CD14-positive monocyte (primary cell): ENCODE measurements around the gene C5orf58. TPM values are rescaled to one million over a fixed set of nuclear protein-coding genes. Genes with fewer than 3 reads are reported as not detected.
A peak's percentile ranks its signal among the peaks of the same experiment; 100 is the strongest.

Experiments used
- DNase-seq, 3 donors: peaks; one replicate each; pipeline ENCODE4 v3.0.0-alpha.2; 2011 to 2022
- H2AFZ ChIP-seq: 2 replicates; pipeline ENCODE4 v1.6.0; 2012; ENCODE audit warnings: mild to moderate bottlenecking, low read depth, low read length, inconsistent platforms; ENCODE audit not compliant: insufficient read depth, poor library complexity, severe bottlenecking
- H3K27ac ChIP-seq, 2 donors: 1 replicate in 1 of 2; 2 replicates in 1 of 2; pipeline ENCODE4 v1.5.1; 2012 to 2013; ENCODE audit warnings: low read length in 2 of 2, control low read depth in 1 of 2, inconsistent platforms in 1 of 2, low read depth in 1 of 2, mild to moderate bottlenecking in 1 of 2
- H3K27me3 ChIP-seq, 2 donors: one replicate each; pipeline versions ENCODE4 v1.6.0 to v1.6.1; 2011 to 2013; ENCODE audit warnings: low read length in 2 of 2; ENCODE audit not compliant: control insufficient read depth in 2 of 2, insufficient read depth in 2 of 2
- H3K36me3 ChIP-seq, 2 donors: replicated peaks in 1 of 2; 1 replicate in 1 of 2; 2 replicates in 1 of 2; pipeline versions ENCODE4 v1.5.1 to v1.6.1; 2012 to 2013; ENCODE audit warnings: low read length in 2 of 2, control low read depth in 1 of 2, inconsistent platforms in 1 of 2, mild to moderate bottlenecking in 1 of 2; ENCODE audit not compliant: insufficient read depth in 2 of 2, control insufficient read depth in 1 of 2
- H3K4me1 ChIP-seq, 2 donors: 1 replicate in 1 of 2; 2 replicates in 1 of 2; pipeline versions ENCODE4 v1.5.1 to v1.6.1; 2012 to 2013; ENCODE audit warnings: low read length in 2 of 2, control low read depth in 1 of 2, inconsistent platforms in 1 of 2, mild to moderate bottlenecking in 1 of 2, moderate library complexity in 1 of 2; ENCODE audit not compliant: insufficient read depth in 2 of 2, control insufficient read depth in 1 of 2
- H3K4me2 ChIP-seq: replicated peaks from 2 replicates; pipeline ENCODE3; 2012; ENCODE audit warnings: low read length, moderate library complexity, mild to moderate bottlenecking; ENCODE audit not compliant: poor library complexity, severe bottlenecking; ENCODE audit errors: extremely low read depth
- H3K4me3 ChIP-seq, 3 experiments: fragments of 200-600 bp in 1 of 3; sonication (generic) in 1 of 3; replicated peaks in 1 of 3; 1 replicate in 2 of 3; 2 replicates in 1 of 3; pipeline ENCODE4 v1.5.1; 2011 to 2013; ENCODE audit warnings: low read length in 3 of 3, mild to moderate bottlenecking in 3 of 3, control low read depth in 2 of 3, low read depth in 2 of 3, inconsistent platforms in 1 of 3, moderate library complexity in 1 of 3
- H3K79me2 ChIP-seq: 2 replicates; pipeline ENCODE4 v1.6.0; 2012; ENCODE audit warnings: mild to moderate bottlenecking, control low read depth, inconsistent platforms, low read length, moderate library complexity; ENCODE audit not compliant: insufficient read depth
- H3K9ac ChIP-seq: 2 replicates; pipeline ENCODE4 v1.6.0; 2017; ENCODE audit warnings: low read length, mild to moderate bottlenecking; ENCODE audit not compliant: insufficient read depth, poor library complexity, severe bottlenecking
- H3K9me3 ChIP-seq, 2 donors: replicated peaks in 1 of 2; 1 replicate in 1 of 2; 2 replicates in 1 of 2; pipeline versions ENCODE4 v1.5.1 to v1.6.1; 2012 to 2013; ENCODE audit warnings: low read length in 2 of 2, control low read depth in 1 of 2; ENCODE audit not compliant: control insufficient read depth in 1 of 2, insufficient read depth in 1 of 2
- H4K20me1 ChIP-seq: 2 replicates; pipeline ENCODE4 v1.6.0; 2012; ENCODE audit warnings: mild to moderate bottlenecking, low read length, control low read depth, moderate library complexity; ENCODE audit not compliant: insufficient read depth
- H3K27ac Mint-ChIP-seq, 7 donors: one replicate each; pipeline ENCODE4 v1.8.0; 2020; ENCODE audit warnings: mild to moderate bottlenecking in 7 of 7, mixed read lengths in 7 of 7, moderate library complexity in 6 of 7, inconsistent platforms in 2 of 7
- H3K27me3 Mint-ChIP-seq, 3 donors: one replicate each; pipeline ENCODE4 v1.8.0; 2021 to 2022; ENCODE audit warnings: low read depth in 3 of 3, mild to moderate bottlenecking in 3 of 3, mixed read lengths in 3 of 3, moderate library complexity in 3 of 3, inconsistent platforms in 1 of 3
- H3K36me3 Mint-ChIP-seq, 2 donors: one replicate each; pipeline ENCODE4 v1.8.0; 2020; ENCODE audit warnings: mixed read lengths in 2 of 2, inconsistent platforms in 1 of 2, mild to moderate bottlenecking in 1 of 2
- H3K4me1 Mint-ChIP-seq: one replicate; pipeline ENCODE4 v1.8.0; 2020; ENCODE audit warnings: mild to moderate bottlenecking, mixed read lengths
- H3K4me3 Mint-ChIP-seq, 2 donors: one replicate each; pipeline ENCODE4 v1.8.0; 2020; ENCODE audit warnings: mild to moderate bottlenecking in 2 of 2, mixed read lengths in 2 of 2, moderate library complexity in 1 of 2
- H3K9me3 Mint-ChIP-seq, 7 donors: one replicate each; pipeline ENCODE4 v1.8.0; 2020 to 2022; ENCODE audit warnings: mixed read lengths in 7 of 7, mild to moderate bottlenecking in 6 of 7, moderate library complexity in 6 of 7, inconsistent platforms in 2 of 7
- WGBS: methylation state at CpG from one replicate; pipeline ENCODE4 v1.1.5; 2013; ENCODE audit warnings: missing lambda C conversion rate; ENCODE audit not compliant: insufficient coverage; 5-methylcytosine and 5-hydroxymethylcytosine counted together
- intact Hi-C, 2 donors: fragments of 100-400 bp; cut with micrococcal nuclease; formaldehyde crosslinking; loops; one replicate each; pipeline versions ENCODE4 v1.15.0 to v1.15.1; 2023
- polyA plus RNA-seq, 3 donors: library from polyadenylated mRNA; depleted of rRNA in 1 of 3; unstranded in 2 of 3; stranded (reverse) in 1 of 3; fragments of 300-500 nt in 2 of 3; fragments of >200 nt in 1 of 3; fragmentation: Illumina TruSeq in 2 of 3; gene quantifications; 1 replicate in 2 of 3; 2 replicates in 1 of 3; pipeline ENCODE4 v1.2.3, GENCODE V29; 2012 to 2021
- TF ChIP-seq, protein P1 (sequence below): fragments of 200-600 bp; IDR thresholded peaks from one replicate; pipeline ENCODE4 v1.8.0; 2022; ENCODE audit warnings: antibody characterized with exemption, mild to moderate bottlenecking

The C5orf58 gene
- polyA plus RNA-seq, 3 donors, result 0.46 TPM; not detected in 2

DNA sequence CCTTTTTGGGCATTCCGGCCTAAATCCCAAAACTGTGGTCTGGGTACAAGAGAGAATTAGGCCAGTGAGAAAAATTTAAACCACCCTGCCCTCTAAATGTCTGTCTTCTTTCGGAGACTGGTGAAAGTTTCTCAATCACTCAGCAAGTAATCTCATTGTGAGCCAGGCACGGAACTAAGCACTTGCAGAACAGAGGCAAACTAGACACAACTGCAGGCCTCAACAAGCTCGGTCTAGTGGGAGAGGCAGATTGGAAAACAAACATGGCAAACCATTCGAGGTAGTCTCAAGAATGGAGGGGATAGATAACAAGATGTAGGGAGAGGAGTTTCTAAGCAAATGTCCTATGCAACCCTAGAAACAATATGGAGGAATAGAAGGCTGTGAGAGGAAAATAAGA is 8.9 kb upstream of the C5orf58 start:
- no peak overlapping the region for H3K4me2 ChIP-seq
- TF ChIP-seq, protein P1, sequence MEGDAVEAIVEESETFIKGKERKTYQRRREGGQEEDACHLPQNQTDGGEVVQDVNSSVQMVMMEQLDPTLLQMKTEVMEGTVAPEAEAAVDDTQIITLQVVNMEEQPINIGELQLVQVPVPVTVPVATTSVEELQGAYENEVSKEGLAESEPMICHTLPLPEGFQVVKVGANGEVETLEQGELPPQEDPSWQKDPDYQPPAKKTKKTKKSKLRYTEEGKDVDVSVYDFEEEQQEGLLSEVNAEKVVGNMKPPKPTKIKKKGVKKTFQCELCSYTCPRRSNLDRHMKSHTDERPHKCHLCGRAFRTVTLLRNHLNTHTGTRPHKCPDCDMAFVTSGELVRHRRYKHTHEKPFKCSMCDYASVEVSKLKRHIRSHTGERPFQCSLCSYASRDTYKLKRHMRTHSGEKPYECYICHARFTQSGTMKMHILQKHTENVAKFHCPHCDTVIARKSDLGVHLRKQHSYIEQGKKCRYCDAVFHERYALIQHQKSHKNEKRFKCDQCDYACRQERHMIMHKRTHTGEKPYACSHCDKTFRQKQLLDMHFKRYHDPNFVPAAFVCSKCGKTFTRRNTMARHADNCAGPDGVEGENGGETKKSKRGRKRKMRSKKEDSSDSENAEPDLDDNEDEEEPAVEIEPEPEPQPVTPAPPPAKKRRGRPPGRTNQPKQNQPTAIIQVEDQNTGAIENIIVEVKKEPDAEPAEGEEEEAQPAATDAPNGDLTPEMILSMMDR, result no peak

DNA sequence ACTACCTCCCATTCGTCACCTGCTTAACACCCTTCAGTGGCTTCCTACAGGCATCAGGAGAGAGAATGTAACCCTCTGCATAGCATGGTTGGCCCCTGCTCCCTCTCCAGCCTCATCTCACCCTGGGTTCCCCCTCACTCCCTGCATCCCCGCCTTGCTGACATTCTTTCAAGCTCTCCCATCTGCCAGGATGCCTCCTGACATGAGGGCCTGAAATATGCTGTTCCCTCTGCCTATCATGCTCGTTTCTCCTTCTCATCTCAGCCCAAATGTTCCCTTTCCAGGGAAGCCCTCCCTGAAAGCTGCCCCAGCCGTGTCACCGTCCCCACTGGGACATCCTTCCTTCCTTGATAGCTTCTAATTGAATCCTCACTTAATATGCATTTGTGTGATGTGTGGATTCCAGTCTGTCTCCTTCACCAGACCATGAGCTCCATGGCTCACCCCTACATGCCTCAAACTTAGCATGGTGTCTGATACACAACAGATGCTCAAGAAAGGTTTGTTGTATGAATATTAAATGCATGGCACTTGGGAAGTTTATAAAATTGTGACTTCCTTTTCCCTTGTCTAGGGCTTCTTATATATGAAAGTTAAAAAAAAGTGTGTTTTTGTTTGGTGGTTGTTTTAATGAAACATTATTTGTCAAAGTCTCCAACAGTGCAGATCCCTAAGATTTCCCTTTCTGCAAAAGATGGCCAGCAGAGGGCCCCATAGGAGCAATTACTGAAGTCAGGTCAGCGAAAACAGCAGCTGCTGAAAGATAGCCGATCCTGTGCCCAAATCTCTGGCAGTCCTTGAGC is 7.3 kb upstream of the C5orf58 start:
- Mint-ChIP-seq H3K4me3 (no peak overlapping the region), H3K27ac (no peak overlapping the region), H3K4me1 (peaks cover 3% of the 10 kb centered on the region), H3K27me3 (peaks cover 0 to 3% (median 0%) of the 10 kb centered on the region in 3 donors), H3K36me3 (no peaks in the 10 kb centered on the region), H3K9me3 (no peaks in the 10 kb centered on the region)
- 48% methylated on average over 4 of the region's 7 CpGs for WGBS
- peak; percentile 39 to 59 (median 55) for DNase-seq
- Histone ChIP-seq H3K9ac (no peak overlapping the region), H3K4me1 (no peaks in the 10 kb centered on the region), H3K4me3 (no peak overlapping the region), H3K9me3 (no peaks in the 10 kb centered on the region), H3K27ac (no peak overlapping the region), H3K27me3 (no peaks in the 10 kb centered on the region), H2AFZ (no peak overlapping the region), H4K20me1 (no peaks in the 10 kb centered on the region), H3K79me2 (no peaks in the 10 kb centered on the region), H3K4me2 (no peak overlapping the region), H3K36me3 (no peaks in the 10 kb centered on the region)
- TF ChIP-seq, protein P1, result peak; percentile 77
- intact Hi-C loops, result loop anchor here (1.0 to 10.0 kb wide), 5 partner anchors 112 to 409 kb away; no protein-coding TSS in a partner anchor

More for the DNA sequence above, 8.9 kb upstream of the C5orf58 start:
- H3K36me3 Mint-ChIP-seq, result no peaks in the 10 kb centered on the region
- H3K4me1 Mint-ChIP-seq, result peaks cover 8% of the 10 kb centered on the region
- no peak overlapping the region for H3K4me3 ChIP-seq
- no peaks in the 10 kb centered on the region for H3K36me3 ChIP-seq
- H3K9ac ChIP-seq, result no peak overlapping the region
- H3K27ac Mint-ChIP-seq, result peak overlapping the region in 1 of 7 donors; percentile 7
- no peak overlapping the region for H3K4me3 Mint-ChIP-seq
- H3K9me3 ChIP-seq, result no peaks in the 10 kb centered on the region
- intact Hi-C loops, result loop anchor here in 1 of 2 donors (2.0 to 10.0 kb wide), 2 partner anchors 199 to 411 kb away; no protein-coding TSS in a partner anchor
- H3K27ac ChIP-seq, result no peak overlapping the region
- H3K9me3 Mint-ChIP-seq, result no peaks in the 10 kb centered on the region
- no peaks in the 10 kb centered on the region for H3K4me1 ChIP-seq
- no peaks in the 10 kb centered on the region for H3K79me2 ChIP-seq
- 67% methylated on average over 1 of the region's 5 CpGs for whole genome bisulfite sequencing
- peaks cover 0 to 3% (median 0%) of the 10 kb centered on the region in 3 donors for H3K27me3 Mint-ChIP-seq
- DNase-seq, result no peak
- no peak overlapping the region for H2AFZ ChIP-seq
- H4K20me1 ChIP-seq, result no peaks in the 10 kb centered on the region
- H3K27me3 ChIP-seq, result no peaks in the 10 kb centered on the region
